C4-2B (cell line): ENCODE measurements around the gene FCMR.

ENCODE experiments used
- H3K27ac ChIP-seq: fragments of 450-650 bp; 2 replicates; pipeline ENCODE4 v1.5.1; 2017
- CTCF ChIP-seq: fragments of 450-650 bp; conservative IDR thresholded peaks from 2 replicates; pipeline ENCODE4 v1.5.1; 2017; ENCODE audit warnings: mild to moderate bottlenecking
- ZFX ChIP-seq: fragments of 450-650 bp; IDR thresholded peaks from 2 replicates; pipeline ENCODE4 v1.6.1; 2017

The FCMR gene

GRCh38 chr1:206949641-206950040, 27.9 kb upstream of the FCMR start:
- H3K27ac ChIP-seq = no peak overlapping the region
- TF ChIP-seq CTCF (no peak), ZFX (no peak)

- TF ChIP-seq ZFX (no peak), CTCF (no peak)
- no peak overlapping the region for H3K27ac ChIP-seq
These were observed 27.5 kb upstream of the FCMR start for GRCh38 chr1:206949208-206949607.

DNA sequence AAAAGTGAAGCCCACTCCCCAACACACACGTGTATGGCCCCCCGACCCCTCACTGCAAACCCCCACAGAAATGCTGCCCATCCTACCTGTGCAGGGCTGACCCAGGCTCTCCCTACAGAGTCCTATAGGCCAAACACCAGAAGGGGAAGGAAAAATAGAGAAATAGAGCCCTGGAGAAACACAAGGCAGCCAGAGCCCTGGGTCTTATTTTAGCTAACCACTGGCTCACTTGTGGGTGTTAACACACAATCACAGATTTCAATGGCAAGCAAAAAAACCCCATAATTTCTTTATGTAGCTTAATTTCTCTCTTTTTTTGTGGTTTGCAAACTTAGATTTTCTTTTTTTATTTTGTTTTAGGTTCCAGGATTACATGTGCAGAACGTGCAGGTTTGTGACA, 25.5 kb upstream of the FCMR start:
- H3K27ac ChIP-seq = no peak overlapping the region
- TF ChIP-seq CTCF (no peak), ZFX (no peak)

DNA sequence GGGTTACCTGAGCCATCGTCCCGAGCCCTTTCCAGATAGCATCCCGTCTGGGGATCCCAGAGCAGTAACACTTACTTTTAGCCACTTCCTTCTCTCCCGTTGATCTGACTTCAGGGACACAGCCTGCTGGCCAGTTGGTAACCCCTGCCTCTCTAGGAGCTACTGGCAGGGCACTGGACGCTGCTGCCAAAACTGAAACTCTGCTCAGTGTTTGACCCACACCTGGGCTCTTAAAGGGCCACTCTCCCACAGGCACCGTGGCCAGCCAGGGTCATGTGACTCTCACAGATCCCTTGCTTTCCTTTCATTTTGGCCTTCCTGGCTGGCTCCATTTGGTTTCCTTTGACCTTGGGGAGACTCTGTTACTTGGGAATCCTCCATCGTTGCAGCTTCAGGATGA, 24.5 kb upstream of the FCMR start, which contains the start of gene PIGR:
PIGR (minus strand) TSS at position 206 of the 400 bp plus-strand sequence. CDS start 5,935 bp downstream, outside the sequence.
- no peak for TF ChIP-seq ZFX
- no peak for TF ChIP-seq CTCF
- no peak within 1 kb of the TSS for H3K27ac ChIP-seq

- TF ChIP-seq CTCF = no peak
- TF ChIP-seq ZFX = no peak
These were observed 24.0 kb upstream of the FCMR start for GRCh38 chr1:206945779-206946178.

GRCh38 chr1:206944703-206945102, 23.0 kb upstream of the FCMR start:
- TF ChIP-seq ZFX (no peak), CTCF (no peak)

More at GRCh38 chr1:206945779-206946178, 24.0 kb upstream of the FCMR start:
- no peak overlapping the region for H3K27ac ChIP-seq

DNA sequence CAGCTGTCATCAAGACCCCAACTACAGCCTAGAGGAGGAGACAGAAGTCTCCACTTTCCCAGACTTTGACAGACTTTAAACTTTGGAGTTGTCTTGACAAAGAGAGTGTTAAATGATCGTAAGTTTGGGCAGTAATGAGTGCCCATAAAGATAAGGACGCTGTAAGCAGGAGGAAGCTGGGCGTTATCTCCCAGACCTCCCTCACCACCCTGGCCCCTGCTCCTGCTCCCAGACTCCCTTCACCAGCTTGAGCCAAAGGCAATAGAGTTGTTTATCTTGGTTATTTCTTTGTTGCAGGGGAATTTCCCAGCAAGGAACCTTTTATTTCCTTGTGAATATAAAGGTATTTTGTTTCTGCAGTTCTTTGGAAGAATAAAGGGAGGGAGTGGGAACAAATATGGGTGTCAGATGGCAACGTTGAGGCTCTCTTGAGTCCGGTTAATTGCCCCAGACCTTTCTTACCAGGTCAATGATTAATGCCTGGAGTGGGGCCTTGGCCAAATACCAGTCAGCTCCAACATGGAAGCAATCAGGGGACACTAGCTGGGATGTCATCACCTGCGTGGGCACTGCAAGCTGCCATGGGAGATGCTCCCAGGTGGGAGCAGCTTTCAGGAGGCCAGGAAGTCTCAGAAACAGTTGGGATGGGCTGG, 20.2 kb upstream of the FCMR start:
- no peak overlapping the region for H3K27ac ChIP-seq
- no peak for TF ChIP-seq ZFX

More at GRCh38 chr1:206944703-206945102, 23.0 kb upstream of the FCMR start:
- no peak overlapping the region for H3K27ac ChIP-seq

- no peak overlapping the region for H3K27ac ChIP-seq
- no peak for TF ChIP-seq CTCF
- TF ChIP-seq ZFX = no peak
These were observed 18.8 kb upstream of the FCMR start for GRCh38 chr1:206940588-206940936.
